SK-N-MC (cell line): ENCODE data around the gene ZMYND8.

ENCODE experiments used
- EZH2 ChIP-seq: fragments of 200-600 bp; sonication (generic); IDR thresholded peaks from one replicate; pipeline ENCODE4 v1.6.1; 2017; ENCODE audit warnings: antibody characterized with exemption
- POLR2AphosphoS5 ChIP-seq: IDR thresholded peaks from 2 replicates; pipeline ENCODE4 v1.6.1; 2012; ENCODE audit warnings: mild to moderate bottlenecking, low read depth, low read length, borderline replicate concordance

GRCh38 chr20:47160992-47161391, 195.5 kb downstream of the ZMYND8 start:
- TF ChIP-seq EZH2: no peak
- no peak for TF ChIP-seq POLR2AphosphoS5
